ENCODE data around the gene ATP2A2. TPM values are rescaled to one million over a fixed set of nuclear protein-coding genes. Genes with fewer than 3 reads are reported as not detected.

The ATP2A2 gene
- total RNA-seq, 1 experiment from 2014 or later = 239 TPM

- DNase-seq (ENCODE audit: low read depth, low spot score) (no peak), ATAC-seq (no peak)
- H3K4me2 ChIP-seq (ENCODE audit: low read length) = no peak overlapping the region
- peaks cover 100% of the 10 kb centered on the region for H3K79me2 ChIP-seq (ENCODE audit: insufficient read depth, low read length)
- ChIA-PET CTCF (no interaction called here), POLR2A (interaction anchor here (0.6 kb wide), 1 partner anchor 415 kb away, joined by 3 read pairs; no protein-coding TSS in a partner anchor), RAD21 (ENCODE audit: low non-redundant PET in 1 of 2, low total read pairs in 2 of 2, uncharacterized antibody in 2 of 2, unreplicated experiment in 2 of 2) (interaction anchor here in 1 of 2 experiments (0.7 kb wide), 1 partner anchor 31 kb away, joined by 4 read pairs; no protein-coding TSS in a partner anchor)
- no peaks in the 10 kb centered on the region for H3K9me2 ChIP-seq (ENCODE audit: insufficient read depth)
- no peak overlapping the region for H3K4me3 ChIP-seq (replicated peaks in 1 of 2; ENCODE audit: low read depth in 1 of 2, low read length in 2 of 2)
- H3K27me3 ChIP-seq (ENCODE audit: insufficient read depth, low read length) = no peaks in the 10 kb centered on the region
- peaks cover 31 to 77% of the 10 kb centered on the region in 2 experiments for H3K36me3 ChIP-seq (ENCODE audit: control insufficient read depth in 1 of 2, insufficient read depth in 2 of 2, low read length in 2 of 2)
- peaks cover 0 to 4% of the 10 kb centered on the region in 2 experiments; a peak in 3 of 4 replicates for H3K4me1 ChIP-seq (ENCODE audit: control insufficient read depth in 1 of 2, insufficient read depth in 2 of 2, low read length in 2 of 2)
- H3K27ac ChIP-seq (ENCODE audit: low read depth, low read length) = no peak overlapping the region
- H2AFZ ChIP-seq (ENCODE audit: low read depth, low read length, poor library complexity, severe bottlenecking) = no peak overlapping the region
- H4K20me1 ChIP-seq (ENCODE audit: insufficient read depth) = peaks cover 47% of the 10 kb centered on the region; the same call in 1 of the 2 replicates
- no peak overlapping the region for H3K9ac ChIP-seq (ENCODE audit: low read length)
- no peak for TF ChIP-seq TCF7L2 (IDR thresholded peaks at IDR 0.05; ENCODE audit: borderline replicate concordance, extremely low read depth, insufficient read depth, insufficient read length)
- no peak for TF ChIP-seq YY1 (IDR thresholded peaks at IDR 0.05; ENCODE audit: extremely low read depth, insufficient replicate concordance, low read depth, low read length)
- TF ChIP-seq JUND (IDR thresholded peaks at IDR 0.05) = no peak
- TF ChIP-seq, protein P1, sequence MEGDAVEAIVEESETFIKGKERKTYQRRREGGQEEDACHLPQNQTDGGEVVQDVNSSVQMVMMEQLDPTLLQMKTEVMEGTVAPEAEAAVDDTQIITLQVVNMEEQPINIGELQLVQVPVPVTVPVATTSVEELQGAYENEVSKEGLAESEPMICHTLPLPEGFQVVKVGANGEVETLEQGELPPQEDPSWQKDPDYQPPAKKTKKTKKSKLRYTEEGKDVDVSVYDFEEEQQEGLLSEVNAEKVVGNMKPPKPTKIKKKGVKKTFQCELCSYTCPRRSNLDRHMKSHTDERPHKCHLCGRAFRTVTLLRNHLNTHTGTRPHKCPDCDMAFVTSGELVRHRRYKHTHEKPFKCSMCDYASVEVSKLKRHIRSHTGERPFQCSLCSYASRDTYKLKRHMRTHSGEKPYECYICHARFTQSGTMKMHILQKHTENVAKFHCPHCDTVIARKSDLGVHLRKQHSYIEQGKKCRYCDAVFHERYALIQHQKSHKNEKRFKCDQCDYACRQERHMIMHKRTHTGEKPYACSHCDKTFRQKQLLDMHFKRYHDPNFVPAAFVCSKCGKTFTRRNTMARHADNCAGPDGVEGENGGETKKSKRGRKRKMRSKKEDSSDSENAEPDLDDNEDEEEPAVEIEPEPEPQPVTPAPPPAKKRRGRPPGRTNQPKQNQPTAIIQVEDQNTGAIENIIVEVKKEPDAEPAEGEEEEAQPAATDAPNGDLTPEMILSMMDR (IDR thresholded peaks at IDR 0.05 in 2 of 3, conservative IDR thresholded peaks at IDR 0.05 in 1 of 3; ENCODE audit: borderline replicate concordance in 1 of 3, insufficient read depth in 1 of 3, low read depth in 2 of 3, low read length in 2 of 3) = no peak
- TF ChIP-seq ATF3 (IDR thresholded peaks at IDR 0.05) = no peak
- no peak for TF ChIP-seq FOSL1 (IDR thresholded peaks at IDR 0.05; ENCODE audit: low read depth)
- TF ChIP-seq EZH2 (IDR thresholded peaks at IDR 0.05) = no peak
- no peaks in the 10 kb centered on the region for H3K9me3 ChIP-seq (ENCODE audit: control insufficient read depth in 1 of 2, insufficient read depth in 1 of 2, low read depth in 1 of 2, low read length in 2 of 2)
- no TSS peak for BruUV-seq (replicated peaks)
- intact Hi-C loops (cut with micrococcal nuclease) = no loop called here
Observed at GRCh38 chr12:110287986-110288385, 6.9 kb downstream of the ATP2A2 start.
